ENCODE data around the gene ARHGEF28. TPM values are rescaled to one million over a fixed set of nuclear protein-coding genes. Genes with fewer than 3 reads are reported as not detected.

ARHGEF28 gene
- total and polyA plus RNA-seq, 2 donors (not counting 1 experiment from before 2014, with no cell fraction given): 2.3 to 34.3 TPM

GRCh38 chr5:73887688-73888087 is 261.7 kb downstream of the ARHGEF28 start:
- Histone ChIP-seq H3K9ac (ENCODE audit: insufficient read depth, low read length) (no peak overlapping the region), H2AFZ (ENCODE audit: low read length) (no peak overlapping the region), H3K4me2 (ENCODE audit: extremely low read depth, insufficient read depth, low read length) (no peak overlapping the region)

GRCh38 chr5:73890569-73890968 is 264.6 kb downstream of the ARHGEF28 start:
- H3K4me3 ChIP-seq (replicated peaks in 1 of 4; ENCODE audit: control extremely low read depth in 1 of 4, insufficient read depth in 1 of 4, low read depth in 3 of 4, low read length in 4 of 4): no peak overlapping the region
- TF ChIP-seq EZH2 (IDR thresholded peaks at IDR 0.05; ENCODE audit: low read length, missing control alignments): no peak
- no peak for TF ChIP-seq CTCF (conservative IDR thresholded peaks at IDR 0.05 in 1 of 2, IDR thresholded peaks at IDR 0.05 in 1 of 2; ENCODE audit: low read depth in 1 of 2, low read length in 2 of 2)
- H3K9me3 ChIP-seq (ENCODE audit: control insufficient read depth, insufficient read depth, low read depth, low read length): no peaks in the 10 kb centered on the region
- H3K4me1 ChIP-seq (ENCODE audit: control insufficient read depth, extremely low read depth, insufficient read depth, low read length): peaks cover 4% of the 10 kb centered on the region
- no peaks in the 10 kb centered on the region for H4K20me1 ChIP-seq (ENCODE audit: control insufficient read depth, extremely low read depth, insufficient read depth, low read length)
- DNase-seq (ENCODE audit: low read depth in 2 of 2): peak in 1 of 2 donors; percentile 27
- H3K4me2 ChIP-seq (ENCODE audit: extremely low read depth, insufficient read depth, low read length): no peak overlapping the region
- H3K27me3 ChIP-seq (ENCODE audit: control insufficient read depth, insufficient read depth, low read length): no peaks in the 10 kb centered on the region
- no peak overlapping the region for H3K27ac ChIP-seq (ENCODE audit: insufficient read depth, low read length)
- H3K36me3 ChIP-seq (ENCODE audit: control insufficient read depth, insufficient read depth, low read length): no peaks in the 10 kb centered on the region
- no peak overlapping the region for H3K9ac ChIP-seq (ENCODE audit: insufficient read depth, low read length)
- no peak overlapping the region for H2AFZ ChIP-seq (ENCODE audit: low read length)
- H3K79me2 ChIP-seq (ENCODE audit: control insufficient read depth, insufficient read depth, low read length): no peaks in the 10 kb centered on the region

More at GRCh38 chr5:73887688-73888087, 261.7 kb downstream of the ARHGEF28 start:
- H3K79me2 ChIP-seq (ENCODE audit: control insufficient read depth, insufficient read depth, low read length): no peaks in the 10 kb centered on the region
- H3K36me3 ChIP-seq (ENCODE audit: control insufficient read depth, insufficient read depth, low read length): no peaks in the 10 kb centered on the region
- H3K4me3 ChIP-seq (replicated peaks in 1 of 4; ENCODE audit: control extremely low read depth in 1 of 4, insufficient read depth in 1 of 4, low read depth in 3 of 4, low read length in 4 of 4): no peak overlapping the region
- DNase-seq (ENCODE audit: low read depth in 2 of 2): no peak
- no peak overlapping the region for H3K27ac ChIP-seq (ENCODE audit: insufficient read depth, low read length)
- no peaks in the 10 kb centered on the region for H3K27me3 ChIP-seq (ENCODE audit: control insufficient read depth, insufficient read depth, low read length)
- no peaks in the 10 kb centered on the region for H3K4me1 ChIP-seq (ENCODE audit: control insufficient read depth, extremely low read depth, insufficient read depth, low read length)
- H3K9me3 ChIP-seq (ENCODE audit: control insufficient read depth, insufficient read depth, low read depth, low read length): no peaks in the 10 kb centered on the region
- no peaks in the 10 kb centered on the region for H4K20me1 ChIP-seq (ENCODE audit: control insufficient read depth, extremely low read depth, insufficient read depth, low read length)
- TF ChIP-seq CTCF (conservative IDR thresholded peaks at IDR 0.05 in 1 of 2, IDR thresholded peaks at IDR 0.05 in 1 of 2; ENCODE audit: low read depth in 1 of 2, low read length in 2 of 2): no peak

GRCh38 chr5:73892218-73892617 is 266.2 kb downstream of the ARHGEF28 start:
- peaks cover 4% of the 10 kb centered on the region for H3K4me1 ChIP-seq (ENCODE audit: control insufficient read depth, extremely low read depth, insufficient read depth, low read length)
- no peaks in the 10 kb centered on the region for H4K20me1 ChIP-seq (ENCODE audit: control insufficient read depth, extremely low read depth, insufficient read depth, low read length)
- H3K27me3 ChIP-seq (ENCODE audit: control insufficient read depth, insufficient read depth, low read length): no peaks in the 10 kb centered on the region
- H2AFZ ChIP-seq (ENCODE audit: low read length): no peak overlapping the region
- no peak overlapping the region for H3K9ac ChIP-seq (ENCODE audit: insufficient read depth, low read length)
- no peak overlapping the region for H3K4me2 ChIP-seq (ENCODE audit: extremely low read depth, insufficient read depth, low read length)
- no peak for DNase-seq (ENCODE audit: low read depth in 2 of 2)
- H3K36me3 ChIP-seq (ENCODE audit: control insufficient read depth, insufficient read depth, low read length): no peaks in the 10 kb centered on the region
- H3K4me3 ChIP-seq (replicated peaks in 1 of 4; ENCODE audit: control extremely low read depth in 1 of 4, insufficient read depth in 1 of 4, low read depth in 3 of 4, low read length in 4 of 4): no peak overlapping the region
- TF ChIP-seq EZH2 (IDR thresholded peaks at IDR 0.05; ENCODE audit: low read length, missing control alignments) (no peak), CTCF (conservative IDR thresholded peaks at IDR 0.05 in 1 of 2, IDR thresholded peaks at IDR 0.05 in 1 of 2; ENCODE audit: low read depth in 1 of 2, low read length in 2 of 2) (no peak)
- no peak overlapping the region for H3K27ac ChIP-seq (ENCODE audit: insufficient read depth, low read length)
- H3K79me2 ChIP-seq (ENCODE audit: control insufficient read depth, insufficient read depth, low read length): no peaks in the 10 kb centered on the region
- no peaks in the 10 kb centered on the region for H3K9me3 ChIP-seq (ENCODE audit: control insufficient read depth, insufficient read depth, low read depth, low read length)

Measured in fibroblast of lung (primary cell).